Fibroblast of skin of scalp (primary cell): ENCODE results near the gene LTK. TPM values are rescaled to one million over a fixed set of nuclear protein-coding genes. Genes with fewer than 3 reads are reported as not detected.

Source experiments
- DNase-seq: peaks from one replicate; pipeline ENCODE4 v3.0.0-alpha.2; 2013
- polyA plus RNA-seq, 2 experiments: library from polyadenylated mRNA; unstranded; fragments of 120-200 nt; gene quantifications; one replicate each; pipeline ENCODE4 v1.2.1, GENCODE V29; 2013; ENCODE audit not compliant: insufficient read length in 2 of 2

LTK gene
- 0.39 TPM for polyA plus RNA-seq (2013, experiment 1 of 2; ENCODE audit: insufficient read length)
- polyA plus RNA-seq (2013, experiment 2 of 2; ENCODE audit: insufficient read length): 1.1 TPM

GRCh38 chr15:41513506-41514227 is at the start of gene LTK:
TSS of gene LTK (minus strand) at chr15:41513827. CDS start at chr15:41513709, 118 bp downstream.
- peak; percentile 28 for DNase-seq

DNA sequence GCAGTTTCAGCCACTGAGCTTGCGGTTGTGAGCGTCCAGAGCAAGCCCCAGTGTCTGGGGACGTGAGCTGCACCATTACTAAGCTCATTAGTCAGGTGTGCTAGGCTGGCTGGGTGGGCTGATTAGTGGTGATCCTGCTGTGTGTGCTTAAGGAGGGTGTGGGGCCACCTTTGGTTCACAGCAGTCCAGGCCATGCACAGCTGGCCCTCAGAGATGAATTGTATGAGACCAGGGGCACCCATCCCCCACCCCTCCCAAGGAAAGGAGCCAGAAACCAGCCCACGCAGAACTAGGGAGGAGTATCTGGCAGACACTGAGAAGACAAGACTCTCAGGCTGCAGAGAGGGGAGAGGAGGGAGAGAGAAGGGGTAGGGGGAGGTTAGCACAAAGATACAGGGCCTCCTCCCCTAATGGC is 49.2 kb upstream of the LTK start:
- no peak for DNase-seq

GRCh38 chr15:41562244-41562643 is 48.6 kb upstream of the LTK start:
- no peak for DNase-seq

- DNase-seq: peak; percentile 14
Observed at GRCh38 chr15:41561777-41562145, 48.1 kb upstream of the LTK start.

- no peak for DNase-seq
Observed at GRCh38 chr15:41561104-41561776, 47.6 kb upstream of the LTK start.

DNA sequence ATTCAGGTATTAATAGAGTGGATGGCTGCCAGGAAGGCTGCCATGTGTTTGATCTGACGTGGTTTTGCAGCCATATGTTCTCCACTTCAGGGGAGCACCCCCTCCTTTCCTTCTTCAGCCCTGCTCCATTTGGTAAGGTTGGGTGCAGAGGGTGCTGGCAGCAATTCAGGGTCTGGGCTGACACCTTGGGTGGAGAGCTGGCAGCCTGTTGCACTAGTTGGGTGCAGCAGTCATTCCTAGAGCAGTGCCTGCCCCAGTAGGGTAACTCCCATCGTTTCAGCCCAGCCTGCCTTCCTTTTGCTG is 46.9 kb upstream of the LTK start:
- DNase-seq: no peak

GRCh38 chr15:41559239-41559782 is 45.7 kb upstream of the LTK start:
- DNase-seq: no peak

DNA sequence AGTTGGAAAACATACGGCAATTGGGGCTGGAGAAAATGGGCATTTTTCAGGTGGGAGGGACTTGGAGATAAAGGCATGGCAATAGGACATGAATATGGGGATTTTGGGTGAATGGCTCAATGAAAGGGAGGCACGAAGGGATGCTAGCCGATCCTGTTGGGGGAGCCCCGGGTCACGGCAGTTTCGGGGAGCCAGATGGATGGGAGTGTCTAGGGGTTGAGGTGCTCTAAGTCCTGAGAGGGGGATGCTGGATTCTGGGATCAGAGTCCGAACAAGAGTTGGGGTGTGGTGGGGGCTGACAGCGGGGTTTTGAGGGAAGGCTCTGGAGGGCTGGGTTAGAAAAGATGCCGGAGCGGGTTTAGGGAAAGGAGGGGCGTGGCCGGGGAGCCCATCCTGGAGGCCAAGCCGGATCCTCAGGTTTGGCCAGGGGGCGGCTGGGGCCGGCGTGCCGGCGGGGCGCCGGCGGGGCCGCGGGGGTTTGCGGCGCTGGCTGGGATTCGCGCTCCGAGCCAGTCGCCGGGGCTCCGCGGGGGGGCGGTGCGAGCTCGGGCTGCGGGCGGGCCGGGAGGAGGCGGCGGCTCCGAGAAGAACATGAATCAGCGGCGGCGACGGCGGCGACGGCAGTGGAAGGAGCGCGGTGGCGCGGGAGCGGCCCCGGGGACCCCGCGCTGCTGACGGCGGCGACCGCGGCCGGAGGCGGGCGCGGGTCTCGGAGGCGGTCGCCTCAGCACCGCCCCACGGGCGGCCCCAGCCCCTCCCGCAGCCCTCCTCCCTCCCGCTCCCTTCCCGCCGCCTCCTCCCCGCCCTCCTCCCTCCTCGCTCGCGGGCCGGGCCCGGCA is 45.0 kb upstream of the LTK start, which contains the start of gene TYRO3:
Gene TYRO3 (plus strand): TSS at position 813 of the 839 bp plus-strand sequence. CDS start 46 bp downstream, outside the sequence.
- peak; percentile 58 for DNase-seq

DNA sequence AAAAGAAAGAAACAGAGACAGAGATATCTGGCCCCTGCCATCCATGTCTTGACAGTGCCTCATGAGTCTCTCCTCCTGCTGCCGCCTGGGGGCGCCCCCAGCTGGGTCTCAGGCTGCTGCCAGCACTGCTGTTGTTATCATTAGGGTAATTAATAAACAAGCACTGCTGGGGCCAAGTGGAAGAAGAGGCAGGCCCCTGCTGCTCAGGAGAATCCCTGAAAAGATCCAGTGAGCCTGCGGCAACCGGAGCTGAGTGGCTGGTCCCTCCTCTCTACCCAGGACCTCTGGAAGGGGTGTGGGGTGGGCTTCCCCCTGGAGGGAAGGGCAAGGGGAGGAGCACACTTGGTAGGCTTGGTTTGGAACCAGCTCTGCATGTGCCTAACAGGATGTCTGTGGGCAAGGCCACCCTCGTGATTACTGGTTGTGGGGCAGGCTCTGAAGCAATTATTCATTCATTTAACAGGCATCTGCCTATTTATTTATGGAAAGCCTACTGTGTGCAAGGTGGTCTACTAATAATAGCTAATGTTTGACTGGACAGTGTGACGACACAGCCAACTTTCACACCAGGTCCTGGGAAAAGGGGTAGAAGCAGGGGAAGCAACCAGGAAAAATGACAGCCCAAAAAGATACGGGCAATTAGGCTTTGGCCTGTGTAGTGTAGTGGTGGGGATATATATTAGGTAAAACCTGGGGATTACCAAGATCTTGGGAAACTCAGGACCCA is 44.2 kb upstream of the LTK start:
- peak; percentile 65 for DNase-seq

GRCh38 chr15:41556677-41557076 is 43.0 kb upstream of the LTK start:
- no peak for DNase-seq

DNA sequence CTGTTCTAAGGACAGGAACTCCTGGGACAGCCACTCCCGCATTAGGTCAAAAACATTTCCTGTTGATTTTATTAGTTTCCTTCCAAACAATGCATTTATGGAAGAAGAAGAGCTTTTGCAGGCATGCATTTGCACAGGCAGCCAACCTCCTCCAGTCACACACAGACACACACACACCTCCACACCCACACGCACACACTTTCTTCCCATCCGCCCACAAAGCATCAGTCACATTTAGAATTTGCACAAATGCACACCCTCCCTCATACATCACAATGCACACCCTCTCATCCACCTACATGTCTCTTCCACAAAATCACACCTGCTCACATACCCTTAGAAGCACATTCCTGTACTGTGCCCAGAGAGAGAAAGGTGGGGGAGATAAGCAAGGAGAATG is 41.3 kb upstream of the LTK start:
- no peak for DNase-seq

- no peak for DNase-seq
Observed at GRCh38 chr15:41554343-41554742, 40.7 kb upstream of the LTK start.

GRCh38 chr15:41553731-41554130 is 40.1 kb upstream of the LTK start:
- peak; percentile 26 for DNase-seq

DNA sequence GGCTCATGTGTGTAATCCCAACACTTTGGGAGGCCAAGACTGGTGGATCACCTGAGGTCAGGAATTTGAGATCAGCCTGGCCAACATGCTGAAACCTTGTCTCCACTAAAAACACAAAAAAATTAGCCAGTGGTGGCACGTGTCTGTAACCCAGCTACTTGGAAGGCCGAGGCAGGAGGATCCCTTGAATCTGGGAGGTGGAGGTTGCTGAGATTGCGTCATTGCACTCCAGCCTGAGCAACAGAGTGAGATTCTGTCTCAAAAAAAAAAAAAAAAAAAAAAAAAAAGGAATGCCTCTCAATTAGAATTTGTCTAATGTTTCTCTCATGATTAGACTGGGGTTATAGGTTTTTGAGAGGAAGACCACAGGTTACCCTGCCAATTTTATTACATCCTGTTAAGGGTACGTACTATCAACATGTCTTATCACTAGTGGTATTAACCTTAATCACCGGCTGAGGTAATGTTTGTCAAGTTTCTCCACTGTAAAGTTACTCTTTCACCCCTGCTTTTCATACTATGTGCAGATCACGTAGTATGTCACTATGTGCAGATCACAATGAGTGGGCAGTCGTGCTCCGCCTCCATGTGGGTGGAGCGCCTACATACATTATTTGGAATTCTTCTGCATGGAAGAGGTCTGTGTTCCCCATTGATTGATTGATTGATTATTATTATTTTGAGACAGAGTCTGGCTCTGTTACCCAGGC is 36.6 kb upstream of the LTK start:
- no peak for DNase-seq

- DNase-seq: peak; percentile 60
Observed at GRCh38 chr15:41546851-41547786, 33.5 kb upstream of the LTK start.

GRCh38 chr15:41545218-41545617 is 31.6 kb upstream of the LTK start:
- no peak for DNase-seq

GRCh38 chr15:41544650-41545015 is 31.0 kb upstream of the LTK start:
- no peak for DNase-seq

DNA sequence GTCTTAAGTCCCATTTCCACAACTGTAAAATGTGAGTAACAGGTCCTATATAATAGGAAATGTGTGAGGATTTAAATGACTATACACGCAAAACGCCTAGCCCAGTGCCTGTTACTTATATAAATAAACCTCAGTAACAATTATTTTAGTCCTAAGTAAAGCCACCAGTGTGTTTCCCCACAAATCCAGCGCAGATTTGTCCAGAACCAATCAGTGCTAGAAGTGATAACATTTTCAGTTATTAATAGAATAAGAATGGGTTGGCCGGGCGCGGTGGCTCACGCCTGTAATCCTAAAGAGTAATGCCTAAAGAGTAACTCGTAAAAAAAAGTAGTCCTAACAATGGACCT is 29.9 kb upstream of the LTK start:
- no peak for DNase-seq

DNA sequence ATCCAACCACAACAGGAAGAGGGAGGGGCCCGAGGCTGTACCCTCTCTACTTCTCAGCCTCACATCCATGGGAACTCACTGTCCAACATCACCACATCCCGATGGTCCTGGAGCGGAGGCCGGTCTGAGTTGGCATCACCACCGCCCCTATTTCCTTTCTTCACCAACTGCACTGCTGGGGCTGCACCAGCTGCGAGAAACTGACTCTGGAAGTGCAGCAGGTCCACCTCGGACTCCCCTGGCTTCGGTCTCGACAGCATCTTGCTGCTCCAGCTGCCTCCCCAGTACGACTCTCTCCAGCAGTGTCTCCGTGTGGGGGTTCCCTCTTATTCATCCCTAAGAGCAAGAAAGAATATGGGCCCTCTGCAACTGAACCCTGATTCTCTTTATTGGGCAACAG is 23.2 kb upstream of the LTK start:
- no peak for DNase-seq

- DNase-seq: no peak
Observed at GRCh38 chr15:41535544-41535943, 21.9 kb upstream of the LTK start.
